ENCODE data around the gene IRS4. TPM values are rescaled to one million over a fixed set of nuclear protein-coding genes. Genes with fewer than 3 reads are reported as not detected.

Gene IRS4
- polyA plus RNA-seq, 3 donors: not detected

DNA sequence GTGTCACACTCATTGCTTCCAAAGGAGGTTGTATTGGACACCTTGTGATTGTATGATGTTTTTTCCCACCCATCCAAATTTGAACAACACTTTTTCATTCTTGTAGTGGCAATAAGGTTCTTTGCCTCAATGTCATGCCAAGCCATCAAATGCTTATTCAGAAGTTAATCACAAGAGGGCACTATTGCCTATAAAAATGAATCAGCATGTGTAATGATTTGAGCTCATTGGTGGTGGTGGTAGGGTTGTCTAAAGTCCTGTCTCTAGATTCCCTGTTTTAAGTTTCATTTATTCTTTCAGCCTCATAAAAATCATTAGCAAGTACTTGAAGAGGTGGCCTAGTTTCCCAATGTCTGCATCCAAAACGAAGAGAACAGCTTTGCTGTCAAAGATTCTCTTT lies 37.0 kb downstream of the IRS4 start:
- no peak overlapping the region for H3K27ac ChIP-seq (ENCODE audit: low read depth in 1 of 2, low read length in 2 of 2)
- H3K4me1 Mint-ChIP-seq: no peaks in the 10 kb centered on the region
- H3K27me3 Mint-ChIP-seq (ENCODE audit: low read depth in 3 of 3): peaks cover 0 to 4% (median 2%) of the 10 kb centered on the region in 3 donors
- no peaks in the 10 kb centered on the region for H3K9me3 ChIP-seq (replicated peaks in 1 of 2; ENCODE audit: control insufficient read depth in 1 of 2, insufficient read depth in 1 of 2, low read length in 2 of 2)
- TF ChIP-seq, protein P1, sequence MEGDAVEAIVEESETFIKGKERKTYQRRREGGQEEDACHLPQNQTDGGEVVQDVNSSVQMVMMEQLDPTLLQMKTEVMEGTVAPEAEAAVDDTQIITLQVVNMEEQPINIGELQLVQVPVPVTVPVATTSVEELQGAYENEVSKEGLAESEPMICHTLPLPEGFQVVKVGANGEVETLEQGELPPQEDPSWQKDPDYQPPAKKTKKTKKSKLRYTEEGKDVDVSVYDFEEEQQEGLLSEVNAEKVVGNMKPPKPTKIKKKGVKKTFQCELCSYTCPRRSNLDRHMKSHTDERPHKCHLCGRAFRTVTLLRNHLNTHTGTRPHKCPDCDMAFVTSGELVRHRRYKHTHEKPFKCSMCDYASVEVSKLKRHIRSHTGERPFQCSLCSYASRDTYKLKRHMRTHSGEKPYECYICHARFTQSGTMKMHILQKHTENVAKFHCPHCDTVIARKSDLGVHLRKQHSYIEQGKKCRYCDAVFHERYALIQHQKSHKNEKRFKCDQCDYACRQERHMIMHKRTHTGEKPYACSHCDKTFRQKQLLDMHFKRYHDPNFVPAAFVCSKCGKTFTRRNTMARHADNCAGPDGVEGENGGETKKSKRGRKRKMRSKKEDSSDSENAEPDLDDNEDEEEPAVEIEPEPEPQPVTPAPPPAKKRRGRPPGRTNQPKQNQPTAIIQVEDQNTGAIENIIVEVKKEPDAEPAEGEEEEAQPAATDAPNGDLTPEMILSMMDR (IDR thresholded peaks at IDR 0.05): no peak
- intact Hi-C loops (cut with micrococcal nuclease): no loop called here
- H3K4me1 ChIP-seq (ENCODE audit: control insufficient read depth in 1 of 2, insufficient read depth in 2 of 2, low read length in 2 of 2): no peaks in the 10 kb centered on the region
- H4K20me1 ChIP-seq (ENCODE audit: insufficient read depth, low read length): no peaks in the 10 kb centered on the region
- no peaks in the 10 kb centered on the region for H3K9me3 Mint-ChIP-seq
- no peaks in the 10 kb centered on the region for H3K36me3 ChIP-seq (replicated peaks in 1 of 2; ENCODE audit: control insufficient read depth in 1 of 2, insufficient read depth in 2 of 2, low read length in 2 of 2)
- no peak overlapping the region for H2AFZ ChIP-seq (ENCODE audit: insufficient read depth, low read depth, low read length, poor library complexity, severe bottlenecking)
- DNase-seq: peak in 1 of 3 donors; percentile 1
- H3K27ac Mint-ChIP-seq: no peak overlapping the region
- H3K4me2 ChIP-seq (replicated peaks; ENCODE audit: extremely low read depth, low read length, poor library complexity, severe bottlenecking): no peak overlapping the region
- WGBS (ENCODE audit: insufficient coverage): no CpG with 5 or more reads among the region's 1 CpG
- H3K4me3 Mint-ChIP-seq: no peak overlapping the region
- no peaks in the 10 kb centered on the region for H3K36me3 Mint-ChIP-seq
- no peak overlapping the region for H3K4me3 ChIP-seq (replicated peaks in 1 of 3; ENCODE audit: low read depth in 2 of 3, low read length in 3 of 3)
- H3K9ac ChIP-seq (ENCODE audit: insufficient read depth, low read length, poor library complexity, severe bottlenecking): no peak overlapping the region
- no peaks in the 10 kb centered on the region for H3K79me2 ChIP-seq (ENCODE audit: insufficient read depth, low read length)
- no peaks in the 10 kb centered on the region for H3K27me3 ChIP-seq (ENCODE audit: control insufficient read depth in 2 of 2, insufficient read depth in 2 of 2, low read length in 2 of 2)

DNA sequence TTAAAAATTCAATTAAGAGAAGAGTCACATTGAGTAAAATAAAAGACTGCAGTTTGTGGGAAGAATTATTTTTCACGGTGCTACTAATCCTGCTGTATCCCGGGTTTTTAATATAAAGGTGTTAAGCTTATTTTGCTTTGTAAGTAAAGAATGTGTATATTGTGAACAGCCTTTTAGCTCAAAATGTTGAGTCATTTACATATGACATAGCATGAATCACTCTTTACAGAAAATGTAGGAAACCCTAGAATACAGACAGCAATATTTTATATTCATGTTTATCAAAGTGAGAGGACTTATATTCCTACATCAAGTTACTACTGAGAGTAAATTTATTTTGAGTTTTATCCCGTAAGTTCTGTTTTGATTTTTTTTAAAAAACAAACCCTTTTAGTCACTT lies 39.7 kb downstream of the IRS4 start:
- Histone ChIP-seq H4K20me1 (ENCODE audit: insufficient read depth, low read length) (no peaks in the 10 kb centered on the region), H3K9ac (ENCODE audit: insufficient read depth, low read length, poor library complexity, severe bottlenecking) (no peak overlapping the region), H3K27ac (ENCODE audit: low read depth in 1 of 2, low read length in 2 of 2) (no peak overlapping the region), H3K36me3 (replicated peaks in 1 of 2; ENCODE audit: control insufficient read depth in 1 of 2, insufficient read depth in 2 of 2, low read length in 2 of 2) (no peaks in the 10 kb centered on the region), H3K27me3 (ENCODE audit: control insufficient read depth in 2 of 2, insufficient read depth in 2 of 2, low read length in 2 of 2) (no peaks in the 10 kb centered on the region), H3K79me2 (ENCODE audit: insufficient read depth, low read length) (no peaks in the 10 kb centered on the region), H3K9me3 (replicated peaks in 1 of 2; ENCODE audit: control insufficient read depth in 1 of 2, insufficient read depth in 1 of 2, low read length in 2 of 2) (no peaks in the 10 kb centered on the region), H3K4me1 (ENCODE audit: control insufficient read depth in 1 of 2, insufficient read depth in 2 of 2, low read length in 2 of 2) (no peaks in the 10 kb centered on the region), H3K4me2 (replicated peaks; ENCODE audit: extremely low read depth, low read length, poor library complexity, severe bottlenecking) (no peak overlapping the region), H2AFZ (ENCODE audit: insufficient read depth, low read depth, low read length, poor library complexity, severe bottlenecking) (no peak overlapping the region), H3K4me3 (replicated peaks in 1 of 3; ENCODE audit: low read depth in 2 of 3, low read length in 3 of 3) (no peak overlapping the region)
- Mint-ChIP-seq H3K4me1 (no peaks in the 10 kb centered on the region), H3K27ac (no peak overlapping the region), H3K36me3 (no peaks in the 10 kb centered on the region), H3K27me3 (ENCODE audit: low read depth in 3 of 3) (peaks cover 0 to 6% (median 2%) of the 10 kb centered on the region in 3 donors), H3K9me3 (no peaks in the 10 kb centered on the region), H3K4me3 (no peak overlapping the region)
- no CpG with 5 or more reads among the region's 3 CpGs for WGBS (ENCODE audit: insufficient coverage)
- DNase-seq: no peak
- intact Hi-C loops (cut with micrococcal nuclease): no loop called here
- TF ChIP-seq, protein P1 (IDR thresholded peaks at IDR 0.05): no peak

All from CD14-positive monocyte (primary cell).